MCF 10A (cell line): ENCODE measurements around the gene RAPGEF1. TPM values are rescaled to one million over a fixed set of nuclear protein-coding genes. Genes with fewer than 3 reads are reported as not detected.
A peak's percentile ranks its signal among the peaks of the same experiment; 100 is the strongest.

Experiments
- BruUV-seq: library from RNA; stranded (reverse); fragments of 400-500 nt; replicated peaks from 2 replicates; lab custom pipeline; 2021; lab: Mats Ljungman, UMichigan
- CTCF ChIA-PET: fragments of 300-600 bp; sonication (Branson Sonifier 250); formaldehyde crosslinking; extraction: SDS; loops from one replicate; lab custom pipeline; 2021; ENCODE audit warnings: antibody characterized with exemption, inconsistent platforms; lab: Yijun Ruan, JAX
- POLR2A ChIA-PET: fragments of 300-600, 350-650 bp; sonication (Branson Sonifier 250); formaldehyde crosslinking; extraction: SDS; loops from one replicate; lab custom pipeline; 2020; ENCODE audit warnings: antibody characterized with exemption, inconsistent platforms; lab: Yijun Ruan, JAX
- DNase-seq: peaks from one replicate; pipeline ENCODE4 v3.0.0-alpha.2; 2018; ENCODE audit not compliant: unreplicated experiment
- H3K27ac Mint-ChIP-seq: one replicate; pipeline ENCODE4 v1.8.0; 2022; ENCODE audit warnings: mild to moderate bottlenecking, low read depth, mixed read lengths; ENCODE audit not compliant: unreplicated experiment
- H3K27me3 Mint-ChIP-seq: one replicate; pipeline ENCODE4 v1.8.0; 2022; ENCODE audit warnings: mixed read lengths; ENCODE audit not compliant: insufficient read depth, unreplicated experiment
- H3K36me3 Mint-ChIP-seq: one replicate; pipeline ENCODE4 v1.8.0; 2022; ENCODE audit warnings: mild to moderate bottlenecking, moderate library complexity, mixed read lengths; ENCODE audit not compliant: insufficient read depth, unreplicated experiment
- H3K4me1 Mint-ChIP-seq: one replicate; pipeline ENCODE4 v1.8.0; 2022; ENCODE audit warnings: mixed read lengths; ENCODE audit not compliant: insufficient read depth, unreplicated experiment
- H3K4me3 Mint-ChIP-seq: one replicate; pipeline ENCODE4 v1.8.0; 2022; ENCODE audit warnings: mild to moderate bottlenecking, moderate library complexity, mixed read lengths; ENCODE audit not compliant: unreplicated experiment
- H3K9me3 Mint-ChIP-seq: one replicate; pipeline ENCODE4 v1.8.0; 2022; ENCODE audit warnings: mixed read lengths; ENCODE audit not compliant: unreplicated experiment
- CTCF ChIP-seq: fragments of 200-600 bp; IDR thresholded peaks from one replicate; pipeline ENCODE4 v1.8.0; 2022; ENCODE audit warnings: antibody characterized with exemption, mild to moderate bottlenecking; ENCODE audit not compliant: unreplicated experiment
- intact Hi-C: fragments of 100-400 bp; cut with micrococcal nuclease; formaldehyde crosslinking; loops from 2 replicates; pipeline ENCODE4 v1.14.1; 2022
- total RNA-seq: library from RNA; stranded (reverse); gene quantifications from 2 replicates; pipeline ENCODE4 v1.2.3, GENCODE V29; 2022

RAPGEF1 gene
- total RNA-seq, 1 experiment from 2014 or later, result 55.4 TPM

- ChIA-PET CTCF (interaction anchor here (0.6 kb wide), 1 partner anchor 13 kb away, joined by 3 read pairs; no protein-coding TSS in a partner anchor), POLR2A (interaction anchor here (1.3 to 1.8 kb wide), 2 partner anchors 14 to 25 kb away, joined by 3 to 5 read pairs; no protein-coding TSS in a partner anchor)
- intact Hi-C loops, result no loop called here
- H3K4me1 Mint-ChIP-seq, result peaks cover 42% of the 10 kb centered on the region
- H3K9me3 Mint-ChIP-seq, result no peaks in the 10 kb centered on the region
- no peak for DNase-seq
- no peak overlapping the region for H3K4me3 Mint-ChIP-seq
- no TSS peak for BruUV-seq
- no peak for TF ChIP-seq CTCF
- H3K27ac Mint-ChIP-seq, result peak overlapping the region; percentile 83
- H3K27me3 Mint-ChIP-seq, result no peaks in the 10 kb centered on the region
- no peaks in the 10 kb centered on the region for H3K36me3 Mint-ChIP-seq
Measured at GRCh38 chr9:131707050-131707449, 32.8 kb downstream of the RAPGEF1 start.

- Mint-ChIP-seq H3K36me3 (no peaks in the 10 kb centered on the region), H3K4me1 (peaks cover 47% of the 10 kb centered on the region), H3K27ac (no peak overlapping the region), H3K9me3 (no peaks in the 10 kb centered on the region), H3K27me3 (no peaks in the 10 kb centered on the region), H3K4me3 (no peak overlapping the region)
- DNase-seq, result no peak
- CTCF ChIA-PET, result interaction anchor here (0.7 kb wide), 1 partner anchor 141 kb away, joined by 3 read pairs; no protein-coding TSS in a partner anchor
- BruUV-seq, result no TSS peak
- intact Hi-C loops, result no loop called here
- no peak for TF ChIP-seq CTCF
- POLR2A ChIA-PET, result interaction anchor here (1.3 kb wide), 1 partner anchor 14 kb away, joined by 3 read pairs; no protein-coding TSS in a partner anchor
Measured at GRCh38 chr9:131706608-131706970, 33.3 kb downstream of the RAPGEF1 start.

- no peak for TF ChIP-seq CTCF
- H3K27ac Mint-ChIP-seq, result no peak overlapping the region
- no TSS peak for BruUV-seq
- no peaks in the 10 kb centered on the region for H3K27me3 Mint-ChIP-seq
- no peak for DNase-seq
- ChIA-PET CTCF (interaction anchor here (0.6 to 1.3 kb wide), 5 partner anchors 10 to 260 kb away, joined by 3 to 6 read pairs (median 4); no protein-coding TSS in a partner anchor), POLR2A (interaction anchor here (1.0 to 4.4 kb wide), 11 partner anchors 9 to 104 kb away, joined by 3 to 47 read pairs (median 9); partner anchors contain the start of gene RAPGEF1)
- H3K4me1 Mint-ChIP-seq, result peaks cover 44% of the 10 kb centered on the region
- intact Hi-C loops, result no loop called here
- no peaks in the 10 kb centered on the region for H3K36me3 Mint-ChIP-seq
- no peak overlapping the region for H3K4me3 Mint-ChIP-seq
- no peaks in the 10 kb centered on the region for H3K9me3 Mint-ChIP-seq
Measured at GRCh38 chr9:131704988-131705387, 34.9 kb downstream of the RAPGEF1 start.

GRCh38 chr9:131704141-131704983 is 35.5 kb downstream of the RAPGEF1 start:
- TF ChIP-seq CTCF, result no peak
- peak; percentile 59 for DNase-seq
- CTCF ChIA-PET, result interaction anchor here (0.6 to 1.4 kb wide), 6 partner anchors 11 to 261 kb away, joined by 3 to 5 read pairs (median 3); no protein-coding TSS in a partner anchor
- H3K4me1 Mint-ChIP-seq, result peaks cover 41% of the 10 kb centered on the region
- H3K36me3 Mint-ChIP-seq, result no peaks in the 10 kb centered on the region
- no peak overlapping the region for H3K4me3 Mint-ChIP-seq
- intact Hi-C loops, result no loop called here
- no TSS peak for BruUV-seq
- no peaks in the 10 kb centered on the region for H3K9me3 Mint-ChIP-seq
- H3K27ac Mint-ChIP-seq, result no peak overlapping the region
- POLR2A ChIA-PET, result interaction anchor here (0.7 to 4.4 kb wide), 20 partner anchors 10 to 331 kb away, joined by 3 to 47 read pairs (median 8); partner anchors contain the start of gene RAPGEF1
- no peaks in the 10 kb centered on the region for H3K27me3 Mint-ChIP-seq
